Measurements from ENCODE around the gene EPB41L4B. TPM values are rescaled to one million over a fixed set of nuclear protein-coding genes. Genes with fewer than 3 reads are reported as not detected.
"Not testable (repeated sequence)": the region's sequence is repeated elsewhere in the genome, so short reads cannot be mapped to it uniquely, and the experiment has no call there.

The EPB41L4B gene
- total RNA-seq, 2 donors from 2014 or later: 41.9 to 122 TPM

GRCh38 chr9:109133533-109133932, 187.3 kb downstream of the EPB41L4B start:
- Histone ChIP-seq H3K36me3 (replicated peaks in 1 of 2; ENCODE audit: insufficient read depth in 1 of 2, low read depth in 2 of 2) (no peaks in the 10 kb centered on the region), H3K4me1 (no peaks in the 10 kb centered on the region), H3K27ac (no peak overlapping the region), H3K4me3 (no peak overlapping the region), H3K9me3 (peaks cover 0 to 3% (median 0%) of the 10 kb centered on the region in 3 donors), H3K27me3 (no peaks in the 10 kb centered on the region)
- WGBS, 2 donors: 94 to 96% methylated on average over 2 of the region's 2 CpGs
- DNase-seq: no peak
- no peak for ATAC-seq
- TF ChIP-seq POLR2A (IDR thresholded peaks at IDR 0.05) (no peak), CTCF (IDR thresholded peaks at IDR 0.05) (no peak)
- intact Hi-C loops (cut with DNase I): no loop called here

- H3K4me1 ChIP-seq: no peaks in the 10 kb centered on the region
- H3K9me3 ChIP-seq: peaks cover 0 to 3% (median 0%) of the 10 kb centered on the region in 3 donors
- intact Hi-C loops (cut with DNase I): no loop called here
- WGBS, 2 donors: 58 to 64% methylated on average over 2 of the region's 2 CpGs
- no peaks in the 10 kb centered on the region for H3K36me3 ChIP-seq (replicated peaks in 1 of 2; ENCODE audit: insufficient read depth in 1 of 2, low read depth in 2 of 2)
- no peaks in the 10 kb centered on the region for H3K27me3 ChIP-seq
- no peak overlapping the region for H3K4me3 ChIP-seq
- ATAC-seq (no peak), DNase-seq (no peak)
- TF ChIP-seq POLR2A (IDR thresholded peaks at IDR 0.05) (no peak), CTCF (IDR thresholded peaks at IDR 0.05) (no peak)
- no peak overlapping the region for H3K27ac ChIP-seq
Observed at GRCh38 chr9:109132567-109133021, 188.3 kb downstream of the EPB41L4B start.

- H3K36me3 ChIP-seq (replicated peaks in 1 of 2; ENCODE audit: insufficient read depth in 1 of 2, low read depth in 2 of 2): no peaks in the 10 kb centered on the region
Observed at GRCh38 chr9:109129470-109130197, 191.2 kb downstream of the EPB41L4B start.

GRCh38 chr9:109126671-109127070, 194.2 kb downstream of the EPB41L4B start:
- H3K36me3 ChIP-seq (replicated peaks in 1 of 2; ENCODE audit: insufficient read depth in 1 of 2, low read depth in 2 of 2); ATAC-seq; H3K4me3 ChIP-seq; H3K9me3 ChIP-seq; intact Hi-C loops (cut with DNase I); DNase-seq; H3K27me3 ChIP-seq; H3K4me1 ChIP-seq; H3K27ac ChIP-seq: not testable (repeated sequence)
- 69 to 70% methylated on average over 2 to 4 of the region's 4 CpGs for WGBS, 2 donors

More at GRCh38 chr9:109129470-109130197, 191.2 kb downstream of the EPB41L4B start:
- H3K9me3 ChIP-seq: peaks cover 0 to 3% (median 0%) of the 10 kb centered on the region in 3 donors
- ATAC-seq: peak; percentile 45
- intact Hi-C loops (cut with DNase I): no loop called here
- no peak overlapping the region for H3K4me3 ChIP-seq
- no peaks in the 10 kb centered on the region for H3K27me3 ChIP-seq
- no peaks in the 10 kb centered on the region for H3K4me1 ChIP-seq
- H3K27ac ChIP-seq: no peak overlapping the region
- WGBS, 2 donors: 31 to 36% methylated on average over 6 of the region's 6 CpGs
- no peak for DNase-seq
- TF ChIP-seq CTCF (IDR thresholded peaks at IDR 0.05): no peak
- no peak for TF ChIP-seq POLR2A (IDR thresholded peaks at IDR 0.05)

GRCh38 chr9:109124121-109124520, 196.7 kb downstream of the EPB41L4B start:
- TF ChIP-seq CTCF (IDR thresholded peaks at IDR 0.05) (no peak), POLR2A (IDR thresholded peaks at IDR 0.05) (no peak)
- peaks cover 6% of the 10 kb centered on the region for H3K4me1 ChIP-seq
- H3K4me3 ChIP-seq: no peak overlapping the region
- H3K27me3 ChIP-seq: no peaks in the 10 kb centered on the region
- 32 to 47% methylated on average over 2 of the region's 2 CpGs for WGBS, 2 donors
- ATAC-seq (no peak), DNase-seq (no peak)
- no peaks in the 10 kb centered on the region for H3K36me3 ChIP-seq (replicated peaks in 1 of 2; ENCODE audit: insufficient read depth in 1 of 2, low read depth in 2 of 2)
- no peak overlapping the region for H3K27ac ChIP-seq
- intact Hi-C loops (cut with DNase I): no loop called here
- H3K9me3 ChIP-seq: no peaks in the 10 kb centered on the region

All from body of pancreas (tissue), 4 donors.